Esophagus squamous epithelium (tissue), 5 donors: ENCODE results near the gene FBXO41. TPM values are rescaled to one million over a fixed set of nuclear protein-coding genes. Genes with fewer than 3 reads are reported as not detected.

Source experiments
- DNase-seq: peaks from one replicate; lab custom pipeline; 2025; lab: John Stamatoyannopoulos, UW
- H3K27ac ChIP-seq, 4 donors: fragments of 200-600 bp; sonication (generic); one replicate each; pipeline ENCODE4 v1.5.1; 2016 to 2019; ENCODE audit warnings: mild to moderate bottlenecking in 1 of 4
- H3K27me3 ChIP-seq, 4 donors: fragments of 200-600 bp; sonication (generic); 1 replicate in 3 of 4; 2 replicates in 1 of 4; pipeline versions ENCODE4 v1.5.1 to v1.6.0; 2017 to 2021; ENCODE audit warnings: antibody characterized with exemption in 1 of 4
- H3K36me3 ChIP-seq, 3 donors: fragments of 200-600 bp; sonication (generic); one replicate each; pipeline ENCODE4 v1.5.1; 2016 to 2019
- H3K4me1 ChIP-seq, 3 donors: fragments of 200-600 bp; sonication (generic); one replicate each; pipeline ENCODE4 v1.5.1; 2017 to 2019
- H3K4me3 ChIP-seq, 4 donors: fragments of 200-600 bp; sonication (generic); 1 replicate in 3 of 4; 2 replicates in 1 of 4; pipeline ENCODE4 v1.5.1; 2016 to 2019; ENCODE audit warnings: mild to moderate bottlenecking in 2 of 4, moderate library complexity in 1 of 4
- H3K9me3 ChIP-seq, 3 donors: fragments of 200-600 bp; sonication (generic); one replicate each; pipeline ENCODE4 v1.5.1; 2016 to 2019
- CTCF ChIP-seq, 6 experiments: fragments of 450-650 bp in 4 of 6; fragments of 200-600 bp in 2 of 6; sonication (generic) in 2 of 6; IDR thresholded peaks; one replicate each; pipeline ENCODE4 v1.5.1; 2016 to 2019; ENCODE audit warnings: antibody characterized with exemption in 6 of 6, mild to moderate bottlenecking in 4 of 6, moderate library complexity in 4 of 6
- POLR2A ChIP-seq, 4 donors: fragments of 450-650 bp; IDR thresholded peaks; one replicate each; pipeline ENCODE4 v1.6.1; 2017; ENCODE audit warnings: antibody characterized with exemption in 4 of 4, mild to moderate bottlenecking in 4 of 4, moderate library complexity in 3 of 4
- WGBS, 2 donors: methylation state at CpG; one replicate each; pipeline ENCODE4 v1.1.5; 2018; 5-methylcytosine and 5-hydroxymethylcytosine counted together
- intact Hi-C: fragments of 100-400 bp; cut with DNase I; formaldehyde crosslinking; loops from one replicate; pipeline ENCODE4 v1.15.0; 2022
- total RNA-seq, 4 donors: library from RNA; depleted of rRNA; stranded (reverse); fragments of >200 nt; gene quantifications; one replicate each; pipeline ENCODE4 v1.1.0, GENCODE V29; 2016
- donor health status: DM: yes; HTN: yes; CAD: no.

Gene FBXO41
- total RNA-seq, 4 donors from 2014 or later = 1.1 to 2.3 (median 1.3) TPM

GRCh38 chr2:73314441-73314840 lies 30.2 kb upstream of the FBXO41 start:
- no peak for DNase-seq
- intact Hi-C loops = no loop called here
- Histone ChIP-seq H3K36me3 (no peaks in the 10 kb centered on the region), H3K4me1 (no peaks in the 10 kb centered on the region), H3K4me3 (no peak overlapping the region), H3K27ac (no peak overlapping the region), H3K27me3 (peaks cover 0 to 27% (median 0%) of the 10 kb centered on the region in 4 donors), H3K9me3 (no peaks in the 10 kb centered on the region)
- WGBS, 2 donors = 90 to 94% methylated on average over 2 of the region's 2 CpGs
- TF ChIP-seq POLR2A (IDR thresholded peaks at IDR 0.05) = no peak
- TF ChIP-seq CTCF (IDR thresholded peaks at IDR 0.05) = no peak

GRCh38 chr2:73307720-73308119 lies 23.4 kb upstream of the FBXO41 start:
- no peak for DNase-seq
- peaks cover 0 to 25% (median 0%) of the 10 kb centered on the region in 4 donors for H3K27me3 ChIP-seq
- H3K9me3 ChIP-seq = no peaks in the 10 kb centered on the region
- TF ChIP-seq POLR2A (IDR thresholded peaks at IDR 0.05) (no peak), CTCF (IDR thresholded peaks at IDR 0.05) (no peak)
- H3K4me3 ChIP-seq = no peak overlapping the region
- intact Hi-C loops = no loop called here
- no peak overlapping the region for H3K27ac ChIP-seq
- no peaks in the 10 kb centered on the region for H3K36me3 ChIP-seq
- 85 to 86% methylated on average over 7 to 9 of the region's 9 CpGs for WGBS, 2 donors
- no peaks in the 10 kb centered on the region for H3K4me1 ChIP-seq

- H3K27ac ChIP-seq = no peak overlapping the region
- no peaks in the 10 kb centered on the region for H3K4me1 ChIP-seq
- no peak overlapping the region for H3K4me3 ChIP-seq
- DNase-seq = no peak
- no peaks in the 10 kb centered on the region for H3K9me3 ChIP-seq
- TF ChIP-seq CTCF (IDR thresholded peaks at IDR 0.05) = no peak
- H3K27me3 ChIP-seq = peaks cover 0 to 56% (median 0%) of the 10 kb centered on the region in 4 donors
- 17 to 42% methylated on average over 4 of the region's 4 CpGs for WGBS, 2 donors
- no peaks in the 10 kb centered on the region for H3K36me3 ChIP-seq
- intact Hi-C loops = no loop called here
These were observed 17.4 kb upstream of the FBXO41 start for GRCh38 chr2:73301636-73302035.

GRCh38 chr2:73300926-73301325 lies 16.6 kb upstream of the FBXO41 start:
- H3K27me3 ChIP-seq = peaks cover 0 to 60% (median 0%) of the 10 kb centered on the region in 4 donors
- H3K9me3 ChIP-seq = no peaks in the 10 kb centered on the region
- H3K4me3 ChIP-seq = no peak overlapping the region
- 39 to 83% methylated on average over 2 of the region's 3 CpGs for WGBS, 2 donors
- intact Hi-C loops = no loop called here
- H3K36me3 ChIP-seq = no peaks in the 10 kb centered on the region
- DNase-seq = no peak
- H3K4me1 ChIP-seq = no peaks in the 10 kb centered on the region
- TF ChIP-seq POLR2A (IDR thresholded peaks at IDR 0.05) (no peak), CTCF (IDR thresholded peaks at IDR 0.05) (no peak)
- no peak overlapping the region for H3K27ac ChIP-seq

GRCh38 chr2:73297586-73297985 lies 13.3 kb upstream of the FBXO41 start:
- no peak overlapping the region for H3K27ac ChIP-seq
- intact Hi-C loops = no loop called here
- no peaks in the 10 kb centered on the region for H3K36me3 ChIP-seq
- WGBS, 2 donors = 53 to 61% methylated on average over 4 of the region's 4 CpGs
- no peak for DNase-seq
- peaks cover 0 to 15% (median 13%) of the 10 kb centered on the region in 3 donors for H3K4me1 ChIP-seq
- TF ChIP-seq CTCF (IDR thresholded peaks at IDR 0.05) (no peak), POLR2A (IDR thresholded peaks at IDR 0.05) (no peak)
- no peaks in the 10 kb centered on the region for H3K9me3 ChIP-seq
- H3K4me3 ChIP-seq = no peak overlapping the region
- H3K27me3 ChIP-seq = peaks cover 11 to 90% (median 13%) of the 10 kb centered on the region in 4 donors
